Keratinocyte (primary cell): ENCODE data around the gene TMEM63B.

Source experiments
- EZH2 ChIP-seq: IDR thresholded peaks from one replicate; pipeline ENCODE4 v1.6.1; 2012; ENCODE audit warnings: inconsistent platforms, mild to moderate bottlenecking, low read length, moderate library complexity
- TF ChIP-seq, protein P1 (sequence below), 3 experiments: IDR thresholded peaks in 1 of 3; conservative IDR thresholded peaks in 1 of 3; optimal IDR thresholded peaks in 1 of 3; 2 replicates in 2 of 3; 3 replicates in 1 of 3; pipeline versions ENCODE3 to v1.5.1; 2011; ENCODE audit warnings: low read length in 3 of 3, mild to moderate bottlenecking in 3 of 3, moderate library complexity in 2 of 3, control low read depth in 1 of 3, inconsistent platforms in 1 of 3; ENCODE audit not compliant: insufficient read depth in 2 of 3; ENCODE audit errors: extremely low read depth in 1 of 3

DNA sequence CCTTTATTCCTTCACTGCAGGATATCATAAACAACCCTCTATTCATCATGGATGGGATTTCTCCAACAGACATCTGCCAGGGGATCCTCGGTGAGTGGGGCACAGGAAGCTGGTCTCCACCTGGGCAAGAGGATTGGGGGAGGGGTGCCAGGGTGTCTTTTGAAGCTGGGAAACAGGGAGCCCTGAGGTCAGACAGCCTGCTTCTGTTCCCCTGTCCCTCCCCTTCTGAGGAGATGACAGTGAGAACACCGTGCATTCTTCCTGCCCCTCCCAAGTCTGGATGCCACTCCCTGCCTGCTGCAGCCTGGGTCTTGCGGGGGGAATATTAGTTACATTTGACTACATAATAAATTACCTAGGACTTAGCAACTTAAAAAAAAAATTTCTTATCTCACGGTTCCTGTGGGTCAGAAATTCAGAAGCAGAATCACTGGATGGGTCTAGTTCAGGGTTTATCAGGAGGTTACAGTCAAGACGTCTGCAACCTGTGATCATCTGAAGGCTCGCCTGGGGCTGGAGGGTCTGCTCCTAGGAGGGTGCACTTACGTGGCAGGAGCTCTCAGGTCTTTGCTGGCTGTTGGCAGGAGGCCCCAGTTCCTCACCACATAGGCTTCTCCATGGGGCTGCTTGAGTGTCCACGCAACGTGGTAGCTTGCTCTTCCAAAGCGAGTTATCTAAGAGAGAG is 42.7 kb downstream of the TMEM63B start:
- TF ChIP-seq, protein P1, sequence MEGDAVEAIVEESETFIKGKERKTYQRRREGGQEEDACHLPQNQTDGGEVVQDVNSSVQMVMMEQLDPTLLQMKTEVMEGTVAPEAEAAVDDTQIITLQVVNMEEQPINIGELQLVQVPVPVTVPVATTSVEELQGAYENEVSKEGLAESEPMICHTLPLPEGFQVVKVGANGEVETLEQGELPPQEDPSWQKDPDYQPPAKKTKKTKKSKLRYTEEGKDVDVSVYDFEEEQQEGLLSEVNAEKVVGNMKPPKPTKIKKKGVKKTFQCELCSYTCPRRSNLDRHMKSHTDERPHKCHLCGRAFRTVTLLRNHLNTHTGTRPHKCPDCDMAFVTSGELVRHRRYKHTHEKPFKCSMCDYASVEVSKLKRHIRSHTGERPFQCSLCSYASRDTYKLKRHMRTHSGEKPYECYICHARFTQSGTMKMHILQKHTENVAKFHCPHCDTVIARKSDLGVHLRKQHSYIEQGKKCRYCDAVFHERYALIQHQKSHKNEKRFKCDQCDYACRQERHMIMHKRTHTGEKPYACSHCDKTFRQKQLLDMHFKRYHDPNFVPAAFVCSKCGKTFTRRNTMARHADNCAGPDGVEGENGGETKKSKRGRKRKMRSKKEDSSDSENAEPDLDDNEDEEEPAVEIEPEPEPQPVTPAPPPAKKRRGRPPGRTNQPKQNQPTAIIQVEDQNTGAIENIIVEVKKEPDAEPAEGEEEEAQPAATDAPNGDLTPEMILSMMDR (optimal IDR thresholded peaks at IDR 0.05 in 1 of 3, IDR thresholded peaks at IDR 0.05 in 1 of 3, conservative IDR thresholded peaks at IDR 0.05 in 1 of 3; ENCODE audit: extremely low read depth in 1 of 3, insufficient read depth in 2 of 3, low read length in 3 of 3) = no peak
- no peak for TF ChIP-seq EZH2
